ENCODE data around the gene RGS11.

The RGS11 gene

DNA sequence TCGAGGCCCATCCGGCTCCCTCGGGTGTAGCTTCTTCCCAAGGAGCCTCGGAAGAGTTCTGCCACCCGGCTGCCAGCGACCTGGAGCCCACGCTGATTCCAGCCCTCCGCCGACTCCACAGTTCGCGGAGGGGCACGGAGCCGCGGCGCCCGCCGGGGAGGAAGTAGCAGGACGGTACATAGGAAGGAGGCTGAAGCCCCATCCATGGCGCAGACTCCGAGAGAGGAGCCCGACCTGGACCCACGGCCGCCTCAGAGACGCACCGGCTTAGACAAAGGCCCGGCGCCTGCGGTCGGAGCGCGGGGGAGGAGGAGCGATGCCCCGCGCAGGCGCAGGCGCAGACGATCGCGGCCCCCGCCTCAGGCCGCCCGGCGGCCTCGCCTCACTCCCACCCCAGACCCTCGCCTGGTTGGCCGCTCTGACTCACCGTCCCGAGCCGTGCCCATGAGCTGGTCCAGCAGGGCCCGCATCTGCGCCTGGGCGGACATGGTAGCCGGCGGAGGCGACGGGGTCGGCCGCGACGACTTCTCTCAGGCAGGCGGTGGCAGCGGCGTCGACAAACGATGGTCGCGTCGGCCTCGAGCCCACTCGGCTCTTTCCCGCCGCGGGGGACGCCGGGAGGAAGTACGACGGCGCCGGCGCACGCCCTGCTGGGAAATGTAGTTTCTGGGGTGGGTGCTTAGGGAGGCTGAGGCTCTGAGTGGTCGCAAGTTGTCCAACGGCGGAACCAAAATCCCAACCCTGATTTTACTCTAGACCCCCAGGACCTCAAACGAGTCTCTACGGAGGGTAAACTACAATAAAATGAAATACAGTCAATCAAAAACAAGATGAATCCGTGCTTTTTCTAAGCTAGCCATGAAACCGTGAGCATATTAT lies 46.7 kb downstream of the RGS11 start, which contains the start of gene LUC7L:
Gene LUC7L, minus strand, starts transcription at position 598 of the 879 bp plus-strand sequence. Its CDS starts 110 bp downstream, at position 488.
- Histone ChIP-seq H3K9me3 (replicated peaks in 1 of 11) (no peaks in the 10 kb centered on the region), H3K27me3 (no peaks in the 10 kb centered on the region), H3K27ac (peak within 1 kb of the TSS; percentile 90 to 98 (median 95)), H3K4me1 (peaks cover 26 to 36% (median 29%) of the 10 kb centered on the region in 10 experiments), H3K9ac (peak within 1 kb of the TSS; percentile 91 to 98 (median 95)), H3K4me2 (peak within 1 kb of the TSS; percentile 78 to 95 (median 87)), H3K4me3 (peak within 1 kb of the TSS; percentile 73 to 95 (median 85)), H4K20me1 (peaks cover 40 to 51% (median 49%) of the 10 kb centered on the region in 11 experiments), H3K36me3 (peaks cover 35 to 46% (median 42%) of the 10 kb centered on the region in 11 experiments)
- TF ChIP-seq Cebpa-rat (IDR thresholded peaks at IDR 0.05) = no peak

DNA sequence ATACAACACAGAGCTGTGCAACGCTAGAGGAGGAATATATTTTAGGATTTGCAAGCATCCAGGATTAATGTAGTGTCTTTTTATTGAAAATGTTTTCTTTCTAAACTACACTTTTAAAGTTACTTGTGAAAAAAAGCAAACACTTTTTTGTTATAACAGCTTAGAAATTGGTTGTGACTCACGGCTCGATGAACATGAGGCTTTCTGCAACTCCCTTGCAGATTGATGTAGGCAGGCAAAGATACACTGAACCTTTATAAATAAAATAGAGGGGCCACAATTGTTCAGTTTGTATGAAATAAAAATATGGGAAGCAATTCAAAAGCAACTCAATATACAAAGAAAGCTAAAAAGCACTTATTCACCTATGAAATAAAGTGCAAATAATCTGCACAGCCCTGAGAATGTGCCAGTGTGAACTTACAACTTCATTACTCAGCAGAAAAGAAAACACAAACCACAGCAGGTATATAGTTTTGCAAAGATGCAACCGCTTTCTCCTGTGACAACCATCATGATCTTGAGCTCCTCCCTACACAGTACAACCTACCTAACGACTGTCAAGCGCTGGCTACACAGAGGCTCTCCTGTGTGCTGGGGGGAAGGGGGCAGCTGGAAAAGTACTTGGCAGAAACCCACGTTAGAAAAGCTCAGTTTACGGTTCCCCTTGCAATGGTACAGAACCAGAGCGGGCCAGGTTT lies 47.4 kb downstream of the RGS11 start:
- Histone ChIP-seq H3K36me3 (peaks cover 43 to 54% (median 50%) of the 10 kb centered on the region in 11 experiments), H3K9me3 (replicated peaks in 1 of 11) (no peaks in the 10 kb centered on the region), H4K20me1 (peaks cover 40 to 59% (median 57%) of the 10 kb centered on the region in 11 experiments), H3K27ac (peak overlapping the region; percentile 90 to 98 (median 95); a peak in 21 of 22 replicates), H3K4me2 (peak overlapping the region; percentile 78 to 95 (median 87)), H3K4me1 (peaks cover 18 to 28% (median 22%) of the 10 kb centered on the region in 10 experiments), H3K9ac (peak overlapping the region; percentile 91 to 98 (median 95)), H3K27me3 (no peaks in the 10 kb centered on the region), H3K4me3 (peak overlapping the region; percentile 73 to 95 (median 85))
- TF ChIP-seq Cebpa-rat (IDR thresholded peaks at IDR 0.05) = no peak

DNA sequence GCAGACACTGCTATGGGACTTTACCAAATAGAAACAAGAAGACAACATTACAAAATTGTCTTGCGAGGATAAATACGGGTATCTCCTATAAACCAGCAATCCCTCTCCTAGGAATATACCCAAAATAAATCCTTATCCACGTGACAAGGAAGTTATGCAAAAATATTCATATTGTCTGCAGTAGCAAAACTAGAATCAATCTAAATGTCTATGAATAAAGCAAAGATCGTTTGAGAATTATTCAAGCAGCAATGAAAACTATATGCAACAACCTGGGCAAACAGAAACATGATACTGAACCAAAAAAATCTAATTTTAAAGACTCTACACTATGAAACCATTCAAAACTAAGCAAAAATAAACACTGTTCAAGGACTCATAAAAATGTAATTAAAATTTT lies 55.7 kb downstream of the RGS11 start:
- Histone ChIP-seq H3K4me1 (peaks cover 0 to 5% (median 0%) of the 10 kb centered on the region in 10 experiments; a peak in 1 of 20 replicates), H3K36me3 (peaks cover 99 to 100% (median 100%) of the 10 kb centered on the region in 11 experiments), H3K4me2 (no peak overlapping the region)

More for the DNA sequence above, 55.7 kb downstream of the RGS11 start:
- no peaks in the 10 kb centered on the region for H3K27me3 ChIP-seq
- TF ChIP-seq Cebpa-rat (IDR thresholded peaks at IDR 0.05) = no peak
- H3K27ac ChIP-seq = no peak overlapping the region
- no peak overlapping the region for H3K4me3 ChIP-seq
- H4K20me1 ChIP-seq = peaks cover 67 to 100% (median 100%) of the 10 kb centered on the region in 11 experiments; a peak in 21 of 22 replicates
- H3K9ac ChIP-seq = no peak overlapping the region
- no peaks in the 10 kb centered on the region for H3K9me3 ChIP-seq (replicated peaks in 1 of 11)

Data from BLaER1 treated with 17β-estradiol and CSF1 and Interleukin-3, amounts not matched to agents 10 nM and 100 nM (cell line).